Upper lobe of right lung (tissue), 1 donor: ENCODE results near the gene ZCWPW1. TPM values are rescaled to one million over a fixed set of nuclear protein-coding genes. Genes with fewer than 3 reads are reported as not detected.

Experiments used
- ATAC-seq: fragments of 200-7000 bp; cut with Tn5 transposase; one replicate; pipeline ENCODE4 v1.9.1; 2020; ENCODE audit warnings: mild to moderate bottlenecking, moderate library complexity
- DNase-seq: peaks from one replicate; pipeline ENCODE4 v3.0.0-alpha.2; 2020
- H3K27ac ChIP-seq: fragments of 200-600 bp; one replicate; pipeline ENCODE4 v1.8.0; 2022
- H3K27me3 ChIP-seq: fragments of 200-600 bp; one replicate; pipeline ENCODE4 v1.8.0; 2022; ENCODE audit warnings: mild to moderate bottlenecking
- H3K36me3 ChIP-seq: fragments of 200-600 bp; one replicate; pipeline ENCODE4 v1.8.0; 2022
- H3K4me1 ChIP-seq: fragments of 200-600 bp; one replicate; pipeline ENCODE4 v1.8.0; 2022
- H3K4me3 ChIP-seq: fragments of 200-600 bp; one replicate; pipeline ENCODE4 v1.8.0; 2022; ENCODE audit warnings: mild to moderate bottlenecking
- H3K9me3 ChIP-seq: fragments of 200-600 bp; one replicate; pipeline ENCODE4 v1.8.0; 2022
- intact Hi-C: fragments of 100-400 bp; cut with DNase I; formaldehyde crosslinking; loops from one replicate; pipeline ENCODE4 v1.11.0; 2022
- total RNA-seq: library from RNA; stranded (reverse); fragmentation: NEBNext Ultra II Directional; extraction: Animal tissue kit (Norgen Biotek cat#: 25700); gene quantifications from one replicate; pipeline ENCODE4 v1.2.1, GENCODE V29; 2021
- TF ChIP-seq, protein P1 (sequence below): fragments of 200-600 bp; IDR thresholded peaks from one replicate; pipeline ENCODE4 v1.8.0; 2022; ENCODE audit warnings: antibody characterized with exemption
- donor health status: DM: no; HTN: yes; CAD: no; lungs with severe emphysema.

The ZCWPW1 gene
- total RNA-seq, 1 donor from 2014 or later, result 4.8 TPM

DNA sequence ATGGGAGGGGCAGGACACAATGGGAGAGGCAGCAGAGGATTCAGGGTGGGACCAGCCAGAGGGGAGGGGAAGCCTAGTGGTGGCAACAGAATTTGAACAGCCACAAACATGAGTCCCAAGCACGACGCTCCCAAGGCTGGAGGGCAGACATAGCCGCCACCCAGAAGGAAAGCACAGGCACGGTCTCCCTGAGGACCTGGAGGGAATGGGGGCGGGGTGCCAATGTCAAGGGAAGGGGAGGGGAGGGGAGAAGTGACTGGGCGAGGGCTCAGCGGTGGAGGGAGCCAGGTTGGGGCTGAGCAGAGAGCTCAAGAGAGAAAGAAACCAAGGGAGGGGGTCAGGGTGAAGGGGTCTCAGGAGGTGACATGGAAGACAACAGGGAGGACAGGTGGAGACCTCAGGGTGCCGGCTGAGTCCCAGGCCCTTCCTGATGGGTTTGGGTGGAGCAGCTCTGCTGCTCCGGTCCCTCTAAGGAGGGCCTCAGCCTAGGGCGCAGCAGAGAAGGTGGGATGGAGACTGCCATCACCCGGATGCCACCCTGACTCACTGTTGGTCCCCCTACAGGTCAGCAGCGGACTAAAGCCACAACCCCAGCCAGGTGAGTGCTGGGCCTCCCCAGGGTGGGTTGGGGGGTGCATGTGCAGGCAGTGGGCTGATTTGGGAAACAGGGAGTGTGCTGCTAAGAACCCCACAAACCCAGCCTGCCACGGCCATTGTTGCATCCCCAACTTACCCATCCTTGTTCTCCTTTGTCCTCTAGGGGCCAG lies 31.0 kb downstream of the ZCWPW1 start:
- Histone ChIP-seq H3K36me3 (no peaks in the 10 kb centered on the region), H3K27me3 (no peaks in the 10 kb centered on the region), H3K4me3 (no peak overlapping the region), H3K4me1 (no peaks in the 10 kb centered on the region), H3K9me3 (no peaks in the 10 kb centered on the region), H3K27ac (no peak overlapping the region)
- TF ChIP-seq, protein P1, sequence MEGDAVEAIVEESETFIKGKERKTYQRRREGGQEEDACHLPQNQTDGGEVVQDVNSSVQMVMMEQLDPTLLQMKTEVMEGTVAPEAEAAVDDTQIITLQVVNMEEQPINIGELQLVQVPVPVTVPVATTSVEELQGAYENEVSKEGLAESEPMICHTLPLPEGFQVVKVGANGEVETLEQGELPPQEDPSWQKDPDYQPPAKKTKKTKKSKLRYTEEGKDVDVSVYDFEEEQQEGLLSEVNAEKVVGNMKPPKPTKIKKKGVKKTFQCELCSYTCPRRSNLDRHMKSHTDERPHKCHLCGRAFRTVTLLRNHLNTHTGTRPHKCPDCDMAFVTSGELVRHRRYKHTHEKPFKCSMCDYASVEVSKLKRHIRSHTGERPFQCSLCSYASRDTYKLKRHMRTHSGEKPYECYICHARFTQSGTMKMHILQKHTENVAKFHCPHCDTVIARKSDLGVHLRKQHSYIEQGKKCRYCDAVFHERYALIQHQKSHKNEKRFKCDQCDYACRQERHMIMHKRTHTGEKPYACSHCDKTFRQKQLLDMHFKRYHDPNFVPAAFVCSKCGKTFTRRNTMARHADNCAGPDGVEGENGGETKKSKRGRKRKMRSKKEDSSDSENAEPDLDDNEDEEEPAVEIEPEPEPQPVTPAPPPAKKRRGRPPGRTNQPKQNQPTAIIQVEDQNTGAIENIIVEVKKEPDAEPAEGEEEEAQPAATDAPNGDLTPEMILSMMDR, result no peak
- DNase-seq (no peak), ATAC-seq (peak; percentile 38)
- intact Hi-C loops, result no loop called here

DNA sequence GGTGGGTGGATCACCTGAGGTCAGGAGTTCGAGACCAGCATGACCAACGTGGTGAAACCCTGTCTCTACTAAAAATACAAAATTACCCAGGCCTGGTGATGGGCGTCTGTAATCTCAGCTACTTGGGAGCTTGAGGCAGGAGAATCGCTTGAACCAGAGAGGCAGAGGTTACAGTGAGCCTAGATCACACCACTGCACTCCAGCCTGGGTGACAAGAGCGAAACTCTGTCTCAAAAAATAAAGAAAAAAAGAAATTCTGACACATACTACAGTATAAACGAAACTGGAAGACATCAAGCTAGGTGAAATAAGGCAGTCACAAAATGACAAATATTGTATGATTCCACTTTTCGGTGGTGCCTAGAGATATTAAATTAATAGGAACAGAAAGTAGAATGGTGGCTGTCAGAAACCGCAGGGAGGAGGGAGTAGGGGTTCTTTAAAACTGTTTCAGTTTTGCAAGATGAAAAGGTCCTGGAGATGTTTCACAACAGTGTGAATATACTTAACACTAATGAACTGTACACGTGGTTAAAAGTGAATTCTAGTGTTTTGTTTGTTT lies 32.0 kb downstream of the ZCWPW1 start:
- no peak for DNase-seq
- ATAC-seq, result peak; percentile 78
- Histone ChIP-seq H3K36me3 (no peaks in the 10 kb centered on the region), H3K27me3 (no peaks in the 10 kb centered on the region), H3K9me3 (no peaks in the 10 kb centered on the region), H3K4me1 (no peaks in the 10 kb centered on the region), H3K4me3 (no peak overlapping the region), H3K27ac (no peak overlapping the region)
- intact Hi-C loops, result no loop called here
- TF ChIP-seq, protein P1, result no peak

DNA sequence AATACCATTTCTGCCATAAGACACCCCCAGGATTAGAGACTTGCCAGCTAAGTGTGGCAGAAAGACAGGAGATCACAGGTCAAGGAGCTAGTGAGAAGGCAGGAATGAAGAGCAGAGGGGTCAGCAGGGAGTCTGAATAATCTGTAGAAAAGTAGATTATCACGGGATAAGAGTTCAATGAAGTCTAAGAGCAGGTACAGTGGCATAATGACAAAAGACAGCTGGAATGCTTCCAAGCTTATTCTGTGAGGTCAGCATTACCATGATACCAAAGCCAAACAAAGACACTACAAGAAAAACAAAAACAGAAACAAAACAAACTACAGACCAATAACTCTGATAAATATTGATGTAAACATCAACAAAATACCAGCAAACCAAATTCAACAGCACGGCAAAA lies 34.4 kb downstream of the ZCWPW1 start:
- Histone ChIP-seq H3K4me1 (no peaks in the 10 kb centered on the region), H3K4me3 (no peak overlapping the region), H3K27ac (no peak overlapping the region), H3K27me3 (no peaks in the 10 kb centered on the region), H3K36me3 (no peaks in the 10 kb centered on the region), H3K9me3 (no peaks in the 10 kb centered on the region)
- ATAC-seq (no peak), DNase-seq (no peak)
- TF ChIP-seq, protein P1, result no peak
- intact Hi-C loops, result no loop called here

DNA sequence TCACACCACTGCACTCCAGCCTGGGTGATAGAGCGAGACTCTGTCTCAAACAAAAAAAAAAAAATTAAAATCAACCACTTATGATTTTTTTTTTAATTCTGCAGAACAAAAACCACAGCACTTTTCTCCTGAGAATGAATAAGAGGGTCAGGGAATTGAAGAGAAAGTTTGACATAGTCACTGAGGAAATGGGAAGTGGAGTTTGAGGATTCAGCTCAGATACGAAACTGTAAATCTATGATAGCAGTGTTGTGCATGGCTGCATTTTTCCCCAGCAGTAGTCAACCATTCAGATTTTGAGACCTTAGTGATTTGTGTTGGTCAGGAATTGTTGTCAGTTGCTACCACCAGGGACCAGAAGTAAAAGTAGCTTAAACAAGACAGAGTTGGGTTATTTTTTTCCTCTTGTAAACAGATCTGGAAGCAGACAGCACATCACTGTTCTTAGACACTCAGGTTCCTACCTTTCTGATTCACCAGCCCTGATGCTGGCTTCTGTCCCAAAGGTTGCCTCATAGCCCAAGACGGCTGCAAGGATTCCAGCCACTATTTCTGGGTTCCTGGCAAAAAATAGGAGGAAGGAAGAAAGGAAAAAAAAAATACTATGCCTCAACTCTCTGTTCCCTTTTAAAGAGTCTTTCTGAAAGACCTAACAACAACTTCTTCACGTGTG lies 35.1 kb downstream of the ZCWPW1 start:
- H3K4me3 ChIP-seq, result no peak overlapping the region
- H3K36me3 ChIP-seq, result no peaks in the 10 kb centered on the region
- no peaks in the 10 kb centered on the region for H3K4me1 ChIP-seq
- no peaks in the 10 kb centered on the region for H3K27me3 ChIP-seq
- H3K9me3 ChIP-seq, result no peaks in the 10 kb centered on the region
- no peak for DNase-seq
- TF ChIP-seq, protein P1, result no peak
- no peak overlapping the region for H3K27ac ChIP-seq
- no peak for ATAC-seq
- intact Hi-C loops, result no loop called here

DNA sequence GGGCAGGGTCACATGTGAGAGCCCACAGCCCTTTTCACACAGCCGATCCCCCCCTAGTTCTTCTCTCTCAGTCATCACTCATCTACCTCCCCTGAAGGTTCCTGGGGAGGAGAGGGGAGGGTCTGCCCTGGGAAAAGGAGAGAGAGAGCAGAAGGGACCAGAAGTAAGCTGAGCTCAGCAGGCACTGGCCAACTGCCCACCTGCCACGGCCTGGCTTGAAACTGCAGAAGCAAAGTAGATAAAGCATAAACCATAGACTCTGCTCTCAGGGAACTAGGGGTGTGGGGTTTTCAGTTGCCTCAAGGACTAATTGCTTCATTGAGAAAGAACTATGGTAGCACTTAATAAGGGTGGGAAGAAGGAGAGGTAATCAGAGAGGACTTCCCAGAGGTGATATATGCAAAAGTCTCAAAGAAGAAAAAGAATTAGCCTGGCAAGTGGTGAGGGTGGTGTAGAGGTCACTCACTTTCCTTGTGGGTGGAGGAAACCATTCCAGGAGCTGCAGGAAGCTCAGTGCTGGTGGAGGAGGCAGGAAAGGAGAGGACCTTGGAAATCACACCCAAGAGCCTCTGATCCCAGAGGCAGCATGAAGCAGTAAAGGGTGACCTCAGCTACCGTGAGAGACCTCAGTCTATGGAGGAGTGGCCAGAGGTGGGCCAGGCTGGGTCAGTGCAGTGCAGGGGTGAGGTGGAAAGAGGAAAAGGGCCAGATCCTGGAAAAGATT lies 38.1 kb downstream of the ZCWPW1 start:
- Histone ChIP-seq H3K27ac (no peak overlapping the region), H3K36me3 (no peaks in the 10 kb centered on the region), H3K27me3 (no peaks in the 10 kb centered on the region), H3K4me1 (no peaks in the 10 kb centered on the region), H3K4me3 (no peak overlapping the region), H3K9me3 (no peaks in the 10 kb centered on the region)
- ATAC-seq, result no peak
- DNase-seq, result no peak
- TF ChIP-seq, protein P1, result no peak
- intact Hi-C loops, result no loop called here
